ENCODE data around the gene CCDC87.

DNA sequence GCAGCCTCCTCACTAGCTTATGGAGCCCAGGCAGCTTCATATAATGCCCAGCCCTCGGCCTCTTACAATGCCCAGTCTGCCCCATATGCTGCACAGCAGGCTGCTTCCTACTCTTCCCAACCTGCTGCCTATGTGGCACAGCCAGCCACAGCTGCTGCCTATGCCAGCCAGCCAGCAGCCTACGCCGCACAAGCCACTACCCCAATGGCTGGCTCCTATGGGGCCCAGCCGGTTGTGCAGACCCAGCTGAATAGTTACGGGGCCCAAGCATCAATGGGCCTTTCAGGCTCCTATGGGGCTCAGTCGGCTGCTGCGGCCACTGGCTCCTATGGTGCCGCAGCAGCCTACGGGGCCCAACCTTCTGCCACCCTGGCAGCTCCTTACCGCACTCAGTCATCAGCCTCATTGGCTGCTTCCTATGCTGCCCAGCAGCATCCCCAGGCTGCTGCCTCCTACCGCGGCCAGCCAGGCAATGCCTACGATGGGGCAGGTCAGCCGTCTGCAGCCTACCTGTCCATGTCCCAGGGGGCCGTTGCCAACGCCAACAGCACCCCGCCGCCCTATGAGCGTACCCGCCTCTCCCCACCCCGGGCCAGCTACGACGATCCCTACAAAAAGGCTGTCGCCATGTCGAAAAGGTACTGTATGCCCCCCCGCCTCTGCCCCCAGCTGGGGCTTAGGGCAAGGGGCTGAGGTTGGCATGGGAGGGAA lies 32.3 kb upstream of the CCDC87 start:
- TF ChIP-seq, protein P1, sequence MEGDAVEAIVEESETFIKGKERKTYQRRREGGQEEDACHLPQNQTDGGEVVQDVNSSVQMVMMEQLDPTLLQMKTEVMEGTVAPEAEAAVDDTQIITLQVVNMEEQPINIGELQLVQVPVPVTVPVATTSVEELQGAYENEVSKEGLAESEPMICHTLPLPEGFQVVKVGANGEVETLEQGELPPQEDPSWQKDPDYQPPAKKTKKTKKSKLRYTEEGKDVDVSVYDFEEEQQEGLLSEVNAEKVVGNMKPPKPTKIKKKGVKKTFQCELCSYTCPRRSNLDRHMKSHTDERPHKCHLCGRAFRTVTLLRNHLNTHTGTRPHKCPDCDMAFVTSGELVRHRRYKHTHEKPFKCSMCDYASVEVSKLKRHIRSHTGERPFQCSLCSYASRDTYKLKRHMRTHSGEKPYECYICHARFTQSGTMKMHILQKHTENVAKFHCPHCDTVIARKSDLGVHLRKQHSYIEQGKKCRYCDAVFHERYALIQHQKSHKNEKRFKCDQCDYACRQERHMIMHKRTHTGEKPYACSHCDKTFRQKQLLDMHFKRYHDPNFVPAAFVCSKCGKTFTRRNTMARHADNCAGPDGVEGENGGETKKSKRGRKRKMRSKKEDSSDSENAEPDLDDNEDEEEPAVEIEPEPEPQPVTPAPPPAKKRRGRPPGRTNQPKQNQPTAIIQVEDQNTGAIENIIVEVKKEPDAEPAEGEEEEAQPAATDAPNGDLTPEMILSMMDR (IDR thresholded peaks at IDR 0.05; ENCODE audit: insufficient read depth, low read length, poor library complexity, severe bottlenecking) = no peak
- no peak for TF ChIP-seq EZH2phosphoT487 (conservative IDR thresholded peaks at IDR 0.05; ENCODE audit: low read length)
